HG03139 (cell line): ENCODE measurements around the gene ARFGEF2.
"Not testable (repeated sequence)": the region's sequence is repeated elsewhere in the genome, so short reads cannot be mapped to it uniquely, and the experiment has no call there.

ENCODE experiments used
- ATAC-seq: cut with Tn5 transposase; IDR thresholded peaks from one replicate; pipeline ENCODE4 v1.9.1; 2021; ENCODE audit not compliant: unreplicated experiment

ARFGEF2 gene

DNA sequence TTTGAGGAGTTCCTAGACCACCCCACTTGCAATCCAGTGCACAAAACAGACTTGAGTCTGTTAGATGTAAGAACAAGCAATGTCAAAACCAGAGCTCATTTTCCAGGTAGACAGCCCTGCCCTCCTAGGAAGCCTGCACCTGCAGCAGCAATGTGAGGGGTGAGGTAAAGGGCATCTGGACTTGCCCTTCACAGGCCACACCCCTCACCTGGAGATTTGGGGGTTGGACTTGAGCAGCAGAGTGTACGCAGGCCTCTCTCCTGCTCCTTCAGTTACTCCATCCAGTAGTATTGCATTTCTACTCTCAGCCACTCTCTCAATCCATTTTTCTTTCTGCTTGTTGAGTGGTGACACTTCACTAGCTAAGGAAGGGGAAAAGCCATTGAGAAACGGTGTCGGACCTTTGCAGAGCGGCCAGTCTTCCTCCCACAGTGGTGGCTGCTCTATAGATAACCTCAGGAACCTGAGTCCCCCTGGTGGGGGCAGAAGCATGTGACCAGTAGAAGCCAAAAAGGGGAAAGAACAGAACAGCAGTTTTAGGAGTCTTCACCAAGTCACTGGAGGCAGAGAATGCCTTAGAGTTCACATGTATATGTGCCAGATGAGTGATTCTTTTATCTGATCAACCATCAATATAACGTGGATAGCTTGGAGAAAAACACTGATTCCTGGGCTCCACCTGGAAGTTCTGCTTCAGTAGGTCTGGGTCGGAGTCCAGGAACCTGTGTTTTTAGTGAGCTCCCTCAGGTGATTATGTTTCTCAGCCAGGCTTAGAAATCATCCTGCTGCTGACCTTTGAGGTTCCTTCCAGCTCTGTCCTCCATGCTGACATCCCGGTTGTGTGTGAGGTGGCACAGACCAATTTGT, 28.0 kb downstream of the ARFGEF2 start:
- ATAC-seq, result no peak

DNA sequence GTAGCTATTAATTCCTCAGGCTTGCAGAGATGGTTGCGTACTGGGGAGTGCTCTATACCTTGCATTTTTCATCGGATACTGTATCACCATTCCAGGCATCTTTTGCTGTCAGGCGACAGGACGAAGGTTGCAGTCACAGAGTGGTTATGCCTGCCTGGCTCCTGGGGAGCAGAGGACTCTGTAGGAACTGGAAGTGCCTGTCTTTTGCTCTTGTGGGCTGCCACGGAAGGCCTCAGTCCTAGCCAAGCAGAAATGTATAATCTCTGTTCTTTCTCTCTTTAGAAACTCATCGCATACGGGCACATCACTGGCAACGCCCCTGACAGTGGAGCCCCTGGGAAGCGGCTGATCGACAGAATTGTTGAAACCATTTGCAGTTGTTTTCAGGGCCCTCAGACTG, 29.5 kb downstream of the ARFGEF2 start:
- no peak for ATAC-seq

DNA sequence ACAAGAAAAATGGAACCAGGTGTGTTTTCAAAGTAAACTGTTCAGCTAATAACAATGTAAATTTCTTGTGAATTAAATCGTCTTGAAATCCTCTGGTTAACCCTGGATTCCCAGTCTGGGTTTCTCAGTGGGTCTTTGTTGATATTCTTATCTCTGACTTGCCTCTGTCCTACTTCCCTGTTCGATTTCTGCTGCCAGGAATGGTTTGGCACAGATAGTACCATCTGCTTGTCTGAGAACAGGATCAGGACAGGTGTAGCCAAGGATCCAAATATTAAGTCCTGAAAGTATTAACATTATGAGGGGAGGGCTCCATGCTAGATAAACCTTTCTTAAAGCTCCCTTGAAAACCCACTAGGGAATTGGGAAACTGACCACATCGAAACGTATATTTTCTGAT, 30.1 kb downstream of the ARFGEF2 start:
- ATAC-seq, result no peak

DNA sequence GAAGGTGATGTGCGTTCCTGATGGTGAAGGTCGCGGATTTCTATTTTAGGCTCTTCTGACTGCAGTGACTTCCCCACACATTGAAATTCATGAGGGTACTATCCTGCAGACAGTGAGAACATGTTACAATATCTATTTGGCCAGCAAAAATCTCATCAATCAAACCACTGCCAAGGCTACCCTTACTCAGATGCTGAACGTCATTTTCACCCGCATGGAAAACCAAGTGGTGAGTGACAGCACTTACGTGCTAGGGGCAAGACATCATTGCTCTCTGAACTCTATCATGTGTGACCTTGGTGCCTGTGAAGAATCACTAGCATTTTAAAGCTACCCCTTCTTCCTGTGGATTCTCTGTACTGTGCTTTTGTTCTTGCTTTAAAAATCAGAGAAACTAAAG, 31.1 kb downstream of the ARFGEF2 start:
- ATAC-seq, result no peak

DNA sequence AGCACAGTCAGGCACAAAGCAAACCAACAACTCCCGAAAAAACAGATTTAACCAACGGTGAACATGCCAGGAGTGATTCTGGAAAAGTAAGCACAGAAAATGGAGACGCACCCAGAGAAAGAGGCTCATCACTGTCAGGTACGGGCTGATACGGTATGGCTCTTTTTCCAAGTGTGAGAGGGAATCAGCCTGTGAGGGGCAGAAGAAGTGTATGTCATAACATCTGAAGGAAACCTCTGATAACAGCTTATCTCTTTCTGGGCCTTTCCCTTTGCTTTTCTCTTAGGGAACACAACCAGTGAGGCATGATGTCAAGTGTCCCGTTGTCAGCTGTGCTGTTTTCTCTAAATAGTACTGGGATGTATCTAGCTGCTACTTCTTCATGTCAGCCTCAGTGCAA, 32.1 kb downstream of the ARFGEF2 start:
- ATAC-seq, result no peak

DNA sequence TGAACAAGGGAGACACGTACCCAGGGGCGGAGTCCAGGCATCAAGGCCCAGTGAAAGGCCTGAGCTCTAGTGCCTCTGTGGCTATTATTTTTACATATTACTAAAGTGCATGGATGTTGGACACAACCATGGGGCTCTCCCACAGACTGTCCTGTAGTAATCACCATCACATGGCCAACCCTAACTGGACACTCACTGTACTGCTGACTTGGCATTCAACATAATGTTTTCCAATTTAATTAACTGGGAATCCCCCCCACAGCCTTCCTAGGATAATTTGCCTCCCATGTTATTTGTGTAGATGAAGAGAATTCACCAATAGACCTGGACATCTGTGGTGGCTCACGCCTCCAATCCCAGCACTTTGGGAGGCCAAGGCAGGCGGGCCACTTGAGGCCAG, 34.5 kb downstream of the ARFGEF2 start:
- no peak for ATAC-seq

DNA sequence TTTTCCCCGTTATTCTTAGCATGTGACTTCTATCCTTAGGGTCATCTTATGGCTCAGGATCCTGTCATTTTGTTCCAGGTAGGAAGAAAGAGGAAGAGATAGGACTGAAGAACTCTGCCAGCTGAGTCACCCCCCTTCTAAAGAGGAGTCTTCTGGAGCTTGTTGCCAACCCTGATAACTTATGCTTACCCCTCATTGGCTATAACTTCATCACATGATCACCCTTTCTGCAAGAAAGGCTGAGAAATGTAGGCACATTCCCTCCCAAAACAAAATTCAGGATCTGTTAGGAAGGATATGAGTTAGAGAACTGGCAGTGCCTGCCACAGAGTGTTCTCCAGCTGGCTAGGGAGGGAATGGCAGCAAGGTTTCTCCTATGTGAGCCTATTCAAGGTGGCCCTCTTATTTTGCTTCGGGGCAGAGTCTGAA, 35.6 kb downstream of the ARFGEF2 start:
- ATAC-seq, result no peak

DNA sequence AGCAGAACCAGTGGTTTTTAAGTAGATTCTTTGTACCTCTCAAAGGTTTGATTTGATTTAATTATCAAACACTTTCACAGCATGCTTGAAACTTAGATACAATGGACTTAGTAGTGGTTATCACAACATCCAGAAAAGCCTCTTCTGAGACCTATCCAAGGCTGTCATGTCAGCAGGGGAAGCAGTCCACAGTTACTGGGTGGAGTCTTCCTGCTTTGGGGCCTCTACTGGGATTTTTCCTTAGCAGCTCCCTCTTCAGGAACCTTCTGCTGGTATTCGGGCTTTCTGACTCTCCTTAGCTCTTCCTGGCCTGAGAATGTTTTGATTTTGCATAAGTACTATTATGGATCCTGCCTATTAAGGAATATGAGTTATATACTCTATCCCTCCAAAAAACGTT, 36.0 kb downstream of the ARFGEF2 start:
- ATAC-seq, result no peak

DNA sequence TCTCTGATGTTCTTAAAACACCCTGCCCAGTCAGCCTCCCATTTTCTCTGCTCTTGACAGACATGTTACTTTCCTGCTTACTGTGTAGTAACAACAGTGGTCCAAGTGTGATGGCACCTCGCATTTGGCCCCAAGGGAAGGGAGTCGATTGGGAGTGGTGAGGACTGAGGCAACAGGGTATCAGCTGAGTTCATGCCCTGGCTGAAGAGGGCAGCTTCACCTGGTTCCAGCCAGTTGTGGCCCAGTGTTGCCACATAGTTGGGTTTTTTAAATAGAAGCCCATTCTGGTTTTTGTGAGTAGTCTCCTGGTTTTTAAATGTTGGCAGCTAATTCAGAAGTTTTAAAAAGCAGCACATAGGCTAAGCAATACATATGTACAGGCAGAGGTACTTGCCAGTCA, 37.2 kb downstream of the ARFGEF2 start:
- ATAC-seq, result no peak

DNA sequence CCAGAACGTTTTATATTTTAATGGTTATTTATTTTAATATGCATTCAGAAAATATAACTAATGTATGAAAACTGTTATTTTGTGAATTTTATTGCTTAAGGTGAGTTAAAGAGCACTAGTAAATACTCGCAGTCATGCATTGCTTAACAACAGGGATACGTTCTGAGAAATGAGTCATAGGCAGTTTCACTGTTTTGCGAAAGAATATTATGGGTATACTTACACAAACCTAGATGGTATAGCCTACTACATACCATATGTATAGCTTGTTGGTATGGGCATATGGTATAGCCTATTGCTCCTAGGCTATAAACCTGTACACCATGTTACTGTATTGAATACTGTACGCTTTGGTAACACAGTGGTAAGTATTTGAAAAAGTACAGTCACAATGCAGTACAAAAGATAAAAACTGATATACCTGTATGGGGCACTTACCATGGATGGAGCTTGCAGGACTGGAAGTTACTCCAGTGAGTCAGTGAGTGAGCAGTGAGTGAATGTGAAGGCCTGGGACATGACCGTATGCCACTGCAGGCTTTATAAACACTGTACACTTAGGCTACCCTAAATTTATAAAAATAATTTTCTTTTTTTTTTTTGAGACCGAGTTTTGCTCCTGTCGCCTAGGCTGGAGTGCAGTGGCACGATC, 38.5 kb downstream of the ARFGEF2 start:
- ATAC-seq, result no peak

DNA sequence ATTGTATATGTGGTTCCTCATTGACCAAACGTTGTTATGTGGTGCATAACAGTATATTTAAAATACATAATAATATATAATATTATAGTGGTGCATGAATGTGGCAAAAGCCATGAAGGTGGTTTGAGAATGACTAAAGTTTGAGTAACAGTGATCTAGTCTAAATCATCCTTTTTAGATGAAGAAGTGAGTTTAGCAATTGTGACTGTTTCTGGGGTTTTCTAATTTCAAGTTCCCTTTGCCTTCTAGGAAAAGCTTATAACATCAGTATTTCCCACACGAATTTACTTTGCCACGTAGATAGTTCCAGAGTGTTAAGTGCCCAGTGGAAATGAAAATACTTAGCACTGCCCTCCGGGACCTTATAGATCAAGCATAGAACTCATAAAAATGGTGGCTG, 40.9 kb downstream of the ARFGEF2 start:
- ATAC-seq, result no peak

DNA sequence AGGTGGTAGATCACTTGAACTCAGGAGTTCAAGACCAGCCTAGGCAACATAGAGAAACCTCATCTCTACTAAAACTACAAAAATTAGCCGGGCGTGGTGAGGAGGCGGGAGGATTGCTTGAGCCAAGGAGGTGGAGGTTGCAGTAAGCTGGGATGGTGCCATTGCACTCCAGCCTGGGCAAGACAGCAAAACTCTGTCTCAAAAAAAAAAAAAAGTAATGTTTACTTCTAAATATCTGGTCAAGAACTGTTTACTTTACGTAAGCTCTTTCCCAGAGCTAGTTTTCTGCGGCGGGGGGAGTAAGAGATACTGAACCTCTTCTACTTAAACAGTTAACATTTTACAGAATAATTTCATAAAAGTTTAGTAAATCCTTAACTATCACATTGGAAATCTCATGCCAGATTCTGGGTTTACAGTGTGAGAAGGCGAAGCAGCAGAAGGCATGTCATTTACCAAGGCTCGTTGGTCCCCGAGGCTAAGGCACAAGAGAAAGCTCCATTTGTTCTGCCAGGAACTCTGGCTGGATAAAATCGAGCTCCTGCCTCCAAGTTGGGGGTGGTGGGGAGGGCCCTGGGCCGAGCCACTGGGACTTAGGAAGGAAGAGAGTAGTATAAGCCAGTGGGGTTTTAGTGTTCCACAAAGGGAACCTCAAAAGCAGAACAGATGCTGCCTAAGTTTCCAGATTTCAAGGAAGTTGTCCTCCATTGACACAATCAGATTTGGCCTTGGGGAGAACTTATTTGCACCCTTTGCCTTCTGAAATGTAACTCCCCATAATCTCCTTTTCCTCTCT, 41.7 kb downstream of the ARFGEF2 start:
- ATAC-seq, result no peak

DNA sequence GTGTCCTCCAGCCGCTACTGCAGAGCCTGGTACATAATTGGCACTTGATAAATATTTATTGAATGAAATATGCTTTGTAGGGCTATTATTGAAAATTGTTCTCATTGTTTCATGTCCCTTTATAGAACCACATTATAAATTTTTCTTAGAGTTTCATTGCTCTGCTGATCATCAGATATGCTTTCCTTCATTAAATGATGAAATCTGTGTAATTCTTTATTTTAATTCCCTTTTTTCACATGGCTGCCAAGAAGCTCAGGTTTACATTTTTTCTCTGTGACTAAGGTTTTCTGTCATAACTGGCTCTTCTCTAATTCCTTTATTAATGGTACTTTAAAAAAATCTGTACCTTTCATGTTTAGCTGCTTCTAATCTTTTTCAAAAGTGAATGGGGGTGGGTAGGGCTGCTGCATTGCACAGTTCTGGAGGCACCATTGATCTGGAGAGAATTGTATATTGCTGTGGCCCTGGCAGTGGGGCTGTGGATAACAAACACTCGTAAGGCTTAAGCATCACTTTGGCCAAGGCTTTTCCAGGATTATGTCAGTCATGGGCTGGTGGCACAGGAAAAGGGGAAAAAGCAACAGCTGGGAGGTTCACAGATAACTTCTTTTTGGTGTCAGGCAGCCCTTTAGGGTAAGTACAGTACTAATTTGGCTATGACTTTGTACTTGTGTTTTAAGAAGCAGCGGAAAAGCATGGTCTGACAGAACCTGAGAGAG, 43.8 kb downstream of the ARFGEF2 start:
- no peak for ATAC-seq

DNA sequence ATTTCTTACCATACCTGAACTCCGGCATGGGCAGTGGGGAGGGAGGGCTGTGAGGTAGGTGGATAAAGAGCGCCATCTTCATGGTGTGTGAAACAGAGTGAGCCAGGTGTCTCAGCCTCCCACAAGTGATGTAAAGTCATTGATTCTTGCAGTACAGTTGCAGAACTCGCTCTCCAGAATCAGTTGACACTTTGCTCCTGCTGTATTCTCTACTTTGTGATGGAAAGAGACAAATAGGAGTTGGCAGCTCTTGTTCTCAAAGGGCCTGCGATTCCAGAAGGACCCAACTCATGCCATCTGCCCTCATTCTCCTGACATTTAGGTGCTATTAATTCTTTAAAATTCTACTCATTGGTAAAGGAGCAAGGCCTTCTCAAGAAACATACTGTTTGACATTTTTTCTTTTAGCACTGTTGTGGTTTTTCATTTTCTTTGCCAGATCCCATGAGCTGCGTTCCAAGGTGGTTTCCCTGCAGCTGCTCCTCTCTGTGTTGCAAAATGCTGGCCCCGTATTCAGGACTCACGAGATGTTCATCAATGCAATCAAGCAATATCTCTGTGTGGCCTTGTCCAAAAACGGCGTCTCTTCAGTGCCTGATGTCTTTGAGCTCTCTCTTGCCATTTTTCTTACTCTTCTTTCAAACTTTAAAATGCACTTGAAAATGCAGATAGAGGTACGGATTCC, 49.3 kb downstream of the ARFGEF2 start:
- no peak for ATAC-seq

DNA sequence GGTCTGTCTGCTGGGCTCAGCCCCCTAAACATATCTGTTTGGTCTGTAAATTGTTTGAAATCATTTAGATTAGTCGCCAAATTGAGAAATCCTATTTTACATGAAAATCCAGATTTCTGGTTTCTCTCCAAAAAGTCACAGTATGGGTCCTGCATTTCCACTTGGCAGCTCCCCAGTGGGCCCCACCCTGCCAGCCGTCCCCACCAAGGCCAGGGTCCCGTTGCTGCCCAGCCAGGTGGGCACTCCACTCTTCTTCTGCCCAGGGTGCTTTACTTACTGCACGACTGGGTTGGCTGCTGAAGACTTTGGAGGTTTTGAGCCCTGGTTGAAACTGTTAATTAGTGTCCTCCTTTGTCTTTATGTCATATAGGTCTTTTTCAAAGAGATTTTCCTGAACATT, 50.4 kb downstream of the ARFGEF2 start:
- ATAC-seq, result no peak

DNA sequence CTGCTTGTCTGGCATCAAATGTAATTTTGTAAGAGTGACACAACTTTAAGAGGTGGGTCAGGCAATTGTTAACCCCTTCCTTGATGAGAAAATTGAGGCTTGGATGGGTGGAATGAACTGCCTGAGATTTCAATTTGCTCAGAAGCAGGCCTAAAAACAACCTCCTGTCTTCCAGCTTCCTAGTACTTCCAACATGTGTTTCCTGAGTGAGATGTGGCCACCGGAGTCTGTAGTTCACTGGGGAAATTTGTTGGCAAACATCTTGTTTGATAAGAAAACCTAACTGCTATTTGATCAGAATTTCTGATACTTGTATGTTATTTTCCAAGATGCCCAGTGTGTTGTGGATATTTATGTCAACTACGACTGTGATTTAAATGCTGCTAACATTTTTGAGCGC, 51.3 kb downstream of the ARFGEF2 start:
- ATAC-seq, result no peak

DNA sequence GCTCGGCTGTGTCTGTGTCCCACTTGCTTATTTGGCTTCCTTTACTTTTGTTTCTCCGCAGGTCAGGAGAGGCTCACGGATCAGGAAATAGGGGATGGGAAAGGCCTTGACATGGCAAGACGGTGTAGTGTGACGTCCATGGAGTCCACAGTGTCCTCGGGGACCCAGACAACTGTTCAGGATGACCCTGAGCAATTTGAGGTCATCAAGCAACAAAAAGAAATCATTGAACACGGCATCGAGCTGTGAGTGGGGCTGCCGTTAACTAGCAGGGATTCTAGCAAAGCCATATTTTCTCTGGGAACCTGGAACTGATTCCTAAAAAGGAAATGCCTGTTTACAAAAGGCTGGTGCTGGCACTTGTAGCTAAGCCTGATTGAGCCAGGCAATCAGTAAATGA, 54.4 kb downstream of the ARFGEF2 start:
- ATAC-seq, result no peak

DNA sequence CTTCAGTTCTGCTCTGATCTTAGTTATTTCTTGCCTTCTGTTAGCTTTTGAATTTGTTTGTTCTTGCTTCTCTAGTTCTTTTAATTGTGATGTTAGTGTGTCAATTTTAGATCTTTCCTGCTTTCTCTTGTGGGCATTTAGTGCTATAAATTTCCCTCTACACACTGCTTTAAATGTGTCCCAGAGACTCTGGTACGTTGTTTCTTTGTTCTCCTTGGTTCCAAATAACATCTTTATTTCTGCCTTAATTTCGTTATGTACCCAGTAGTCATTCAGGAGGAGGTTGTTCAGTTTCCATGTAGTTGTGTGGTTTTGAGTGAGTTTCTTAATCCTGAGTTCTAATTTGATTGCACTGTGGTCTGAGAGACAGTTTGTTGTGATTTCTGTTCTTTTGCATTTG, 58.5 kb downstream of the ARFGEF2 start:
- ATAC-seq, result not testable (repeated sequence)

DNA sequence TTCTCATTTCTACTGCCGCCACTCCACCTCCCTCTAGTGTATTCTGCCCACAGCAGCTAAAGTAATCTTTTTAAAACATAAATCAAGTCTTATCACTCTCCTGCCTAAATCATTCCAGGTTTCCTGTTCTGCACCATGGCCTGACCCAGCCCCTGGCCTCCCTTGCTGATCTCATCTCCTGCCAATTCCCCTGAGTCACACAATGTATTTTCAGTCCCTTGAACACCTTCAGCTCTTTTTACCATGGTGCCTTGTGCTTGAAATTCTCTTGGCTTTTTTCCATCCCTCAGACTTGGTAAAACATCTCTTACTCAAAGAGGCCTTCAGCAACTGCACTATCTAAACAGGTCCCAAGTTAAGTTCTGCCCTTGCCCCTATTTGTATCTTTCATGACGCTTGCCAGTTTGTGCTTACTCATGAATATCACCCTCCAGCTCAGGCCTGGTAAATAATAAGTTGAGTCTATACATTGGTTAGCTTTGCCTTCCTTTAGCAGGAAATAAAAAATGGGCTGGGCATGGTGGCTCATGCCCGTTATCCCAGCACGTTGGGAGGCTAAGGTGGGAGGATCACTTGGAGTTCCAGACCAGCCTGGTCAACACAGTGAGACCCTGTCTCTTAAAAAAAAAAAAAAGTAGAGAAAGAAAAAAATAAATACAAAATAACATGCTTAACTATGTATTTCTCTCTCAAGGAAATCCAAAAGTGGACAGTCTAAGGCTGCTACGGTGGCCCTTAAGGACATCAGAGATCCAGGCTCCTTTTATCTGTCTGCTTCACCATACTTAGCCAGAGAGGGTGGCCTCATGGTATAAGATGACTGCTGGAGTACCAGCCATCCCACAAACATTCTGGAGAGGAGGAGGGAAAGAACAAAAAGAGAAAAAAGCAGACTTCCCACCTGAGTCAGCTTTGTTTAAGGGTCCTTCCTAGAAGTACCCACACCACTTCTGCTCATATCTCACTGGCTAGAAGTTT, 62.2 kb downstream of the ARFGEF2 start:
- no peak for ATAC-seq
